ENCODE results near the gene ATP6V0A4.

- TF ChIP-seq TCF4 (CRISPR knock-in tag; IDR thresholded peaks at IDR 0.05; ENCODE audit: borderline replicate concordance) (no peak), ARNTL (CRISPR knock-in tag; IDR thresholded peaks at IDR 0.05; ENCODE audit: borderline replicate concordance, low read depth) (no peak), ISL1 (CRISPR knock-in tag; IDR thresholded peaks at IDR 0.05) (no peak), ZFP30 (CRISPR knock-in tag; IDR thresholded peaks at IDR 0.05) (no peak), CSDC2 (CRISPR knock-in tag; IDR thresholded peaks at IDR 0.05) (no peak), OSR1 (CRISPR knock-in tag; IDR thresholded peaks at IDR 0.05) (no peak), CREB5 (CRISPR knock-in tag; IDR thresholded peaks at IDR 0.05; ENCODE audit: low read depth) (no peak)
Measured at GRCh38 chr7:138753150-138753518, 44.9 kb downstream of the ATP6V0A4 start.

All from SK-N-SH treated with all-trans-retinoic acid at 6 μM for 48 hours (cell line).